CD4-positive, alpha-beta T cell treated with Interleukin-2 at 100 ng/mL for 4 hours (primary cell): ENCODE results near the gene RAB14.
"Not testable (repeated sequence)": the region's sequence is repeated elsewhere in the genome, so short reads cannot be mapped to it uniquely, and the experiment has no call there.

Experiments used
- DNase-seq: peaks from one replicate; pipeline ENCODE4 v3.0.0-alpha.2; 2020; ENCODE audit warnings: low spot score

Gene RAB14

GRCh38 chr9:121191235-121191634 is 10.4 kb downstream of the RAB14 start:
- no peak for DNase-seq

GRCh38 chr9:121189660-121190059 is 12.0 kb downstream of the RAB14 start:
- no peak for DNase-seq

- DNase-seq = no peak
Measured at GRCh38 chr9:121189006-121189405, 12.7 kb downstream of the RAB14 start.

GRCh38 chr9:121187636-121188305 is 13.9 kb downstream of the RAB14 start:
- DNase-seq = no peak

GRCh38 chr9:121185774-121186403 is 15.8 kb downstream of the RAB14 start:
- DNase-seq = no peak

- DNase-seq = no peak
Measured at GRCh38 chr9:121185178-121185745, 16.4 kb downstream of the RAB14 start.

- DNase-seq = no peak
Measured at GRCh38 chr9:121184463-121184862, 17.2 kb downstream of the RAB14 start.

- DNase-seq = no peak
Measured at GRCh38 chr9:121183666-121184423, 17.8 kb downstream of the RAB14 start.

- no peak for DNase-seq
Measured at GRCh38 chr9:121182989-121183388, 18.7 kb downstream of the RAB14 start.

- DNase-seq = no peak
Measured at GRCh38 chr9:121182101-121182836, 19.4 kb downstream of the RAB14 start.

GRCh38 chr9:121179930-121180681 is 21.6 kb downstream of the RAB14 start:
- no peak for DNase-seq

GRCh38 chr9:121179373-121179721 is 22.3 kb downstream of the RAB14 start:
- not testable (repeated sequence) for DNase-seq

GRCh38 chr9:121178676-121179372 is 22.8 kb downstream of the RAB14 start:
- no peak for DNase-seq

GRCh38 chr9:121173501-121173900 is 28.2 kb downstream of the RAB14 start:
- no peak for DNase-seq

- DNase-seq = no peak
Measured at GRCh38 chr9:121172726-121173487, 28.8 kb downstream of the RAB14 start.

- no peak for DNase-seq
Measured at GRCh38 chr9:121171236-121171635, 30.4 kb downstream of the RAB14 start.

GRCh38 chr9:121169094-121169601 is 32.5 kb downstream of the RAB14 start:
- peak; percentile 14 for DNase-seq

- DNase-seq = no peak
Measured at GRCh38 chr9:121168052-121168451, 33.6 kb downstream of the RAB14 start.

GRCh38 chr9:121160025-121160424 is 41.6 kb downstream of the RAB14 start:
- no peak for DNase-seq

- no peak for DNase-seq
Measured at GRCh38 chr9:121157939-121158338, 43.7 kb downstream of the RAB14 start.
